SK-N-SH treated with all-trans-retinoic acid at 6 μM for 48 hours (cell line): Measurements from ENCODE around the gene MRPL19.
A peak's percentile ranks its signal among the peaks of the same experiment; 100 is the strongest.

Source experiments
- ATAC-seq: fragments of 200-7000 bp; cut with Tn5 transposase; 3 replicates; pipeline ENCODE4 v1.9.1; 2020; ENCODE audit warnings: mild to moderate bottlenecking, moderate library complexity
- ARNTL ChIP-seq: fragments of 450-650 bp; formaldehyde crosslinking; IDR thresholded peaks from 2 replicates; pipeline ENCODE4 v1.5.0; 2020; ENCODE audit warnings: low read depth, mild to moderate bottlenecking, moderate library complexity, borderline replicate concordance
- BACH2 ChIP-seq: fragments of 250-450 bp; sonication (Bioruptor Pico); IDR thresholded peaks from 2 replicates; pipeline ENCODE4 v1.9.0; 2021; ENCODE audit warnings: mild to moderate bottlenecking, borderline replicate concordance
- CREB5 ChIP-seq: fragments of 250-450 bp; sonication (Bioruptor Pico); IDR thresholded peaks from 2 replicates; pipeline ENCODE4 v1.5.1; 2020; ENCODE audit warnings: low read depth, mild to moderate bottlenecking, moderate library complexity
- CSDC2 ChIP-seq: fragments of 250-450 bp; sonication (Bioruptor Pico); IDR thresholded peaks from 2 replicates; pipeline ENCODE4 v1.5.0; 2020; ENCODE audit warnings: mild to moderate bottlenecking, moderate library complexity
- CSRNP3 ChIP-seq: fragments of 250-450 bp; sonication (Bioruptor Pico); IDR thresholded peaks from 2 replicates; pipeline ENCODE4 v1.5.1; 2021; ENCODE audit warnings: mild to moderate bottlenecking, moderate library complexity
- GLIS3 ChIP-seq: fragments of 250-450 bp; sonication (Bioruptor Pico); IDR thresholded peaks from 2 replicates; pipeline ENCODE4 v1.5.0; 2020; ENCODE audit warnings: mild to moderate bottlenecking, moderate library complexity
- ISL1 ChIP-seq: fragments of 250-450 bp; sonication (Bioruptor Pico); IDR thresholded peaks from 2 replicates; pipeline ENCODE4 v2.1.2; 2022; ENCODE audit warnings: mild to moderate bottlenecking, moderate library complexity
- OSR1 ChIP-seq: fragments of 250-450 bp; sonication (Bioruptor Pico); IDR thresholded peaks from 2 replicates; pipeline ENCODE4 v1.8.0; 2022; ENCODE audit warnings: moderate library complexity, mild to moderate bottlenecking, inconsistent platforms
- PATZ1 ChIP-seq: fragments of 250-450 bp; sonication (Bioruptor Pico); IDR thresholded peaks from 2 replicates; pipeline ENCODE4 v1.8.0; 2020; ENCODE audit warnings: mild to moderate bottlenecking, moderate library complexity, borderline replicate concordance
- POU6F1 ChIP-seq: fragments of 250-450 bp; sonication (Bioruptor Pico); IDR thresholded peaks from 2 replicates; pipeline ENCODE4 v1.8.0; 2021; ENCODE audit warnings: low read depth, mild to moderate bottlenecking, moderate library complexity, borderline replicate concordance
- PPARA ChIP-seq: fragments of 250-450 bp; sonication (Bioruptor Pico); IDR thresholded peaks from 2 replicates; pipeline ENCODE4 v1.5.0; 2020; ENCODE audit warnings: mild to moderate bottlenecking, borderline replicate concordance
- RARB ChIP-seq: fragments of 250-450 bp; sonication (Bioruptor Pico); IDR thresholded peaks from 2 replicates; pipeline ENCODE4 v1.8.0; 2021; ENCODE audit warnings: mild to moderate bottlenecking, moderate library complexity
- SNAI2 ChIP-seq: fragments of 250-450 bp; sonication (Bioruptor Pico); IDR thresholded peaks from 2 replicates; pipeline ENCODE4 v1.5.0; 2020; ENCODE audit warnings: mild to moderate bottlenecking, moderate library complexity
- TCF4 ChIP-seq: fragments of 250-450 bp; sonication (Bioruptor Pico); IDR thresholded peaks from 2 replicates; pipeline ENCODE4 v1.8.0; 2021; ENCODE audit warnings: mild to moderate bottlenecking, moderate library complexity, borderline replicate concordance
- TOX ChIP-seq: fragments of 250-450 bp; sonication (Bioruptor Pico); IDR thresholded peaks from 2 replicates; pipeline ENCODE4 v1.8.0; 2021; ENCODE audit warnings: mild to moderate bottlenecking, moderate library complexity, borderline replicate concordance
- TSHZ2 ChIP-seq: fragments of 250-450 bp; sonication (Bioruptor Pico); IDR thresholded peaks from 2 replicates; pipeline ENCODE4 v1.5.0; 2020; ENCODE audit warnings: mild to moderate bottlenecking, moderate library complexity
- ZC3H10 ChIP-seq: fragments of 250-450 bp; sonication (Bioruptor Pico); IDR thresholded peaks from 2 replicates; pipeline ENCODE4 v1.5.1; 2021; ENCODE audit warnings: mild to moderate bottlenecking, moderate library complexity
- ZFP30 ChIP-seq: fragments of 450-650 bp; formaldehyde crosslinking; IDR thresholded peaks from 2 replicates; pipeline ENCODE4 v1.5.0; 2022; ENCODE audit warnings: mild to moderate bottlenecking, moderate library complexity
- ZNF565 ChIP-seq: fragments of 450-650 bp; formaldehyde crosslinking; conservative IDR thresholded peaks from 2 replicates; pipeline ENCODE4 v1.5.0; 2020; ENCODE audit warnings: low read depth, mild to moderate bottlenecking, moderate library complexity
- ZNF70 ChIP-seq: fragments of 450-650 bp; formaldehyde crosslinking; IDR thresholded peaks from 2 replicates; pipeline ENCODE4 v1.5.0; 2020; ENCODE audit warnings: mild to moderate bottlenecking, moderate library complexity

MRPL19 gene

GRCh38 chr2:75603477-75603876, 43.1 kb upstream of the MRPL19 start (continued):
- TF ChIP-seq BACH2 (CRISPR knock-in tag) (no peak), ISL1 (CRISPR knock-in tag) (no peak)
- TF ChIP-seq, all 23 proteins: peak for 0

- TF ChIP-seq POU6F1 (CRISPR knock-in tag) (no peak), CREB5 (CRISPR knock-in tag) (no peak), SNAI2 (CRISPR knock-in tag) (no peak), ZNF565 (no peak), ZC3H10 (CRISPR knock-in tag) (no peak), PPARA (CRISPR knock-in tag) (no peak), TOX (CRISPR knock-in tag) (no peak), GLIS3 (no peak), TCF4 (CRISPR knock-in tag) (no peak), ZFP30 (no peak), CSRNP3 (CRISPR knock-in tag) (no peak)
- ATAC-seq, result no peak
These were observed 42.1 kb upstream of the MRPL19 start for GRCh38 chr2:75604484-75604883.

GRCh38 chr2:75605770-75606529, 40.6 kb upstream of the MRPL19 start:
- no peak for TF ChIP-seq RARB
- no peak for TF ChIP-seq ISL1 (CRISPR knock-in tag)
- TF ChIP-seq TCF4 (CRISPR knock-in tag), result no peak
- no peak for TF ChIP-seq ZFP30
- TF ChIP-seq CSRNP3 (CRISPR knock-in tag), result no peak
- TF ChIP-seq TSHZ2 (CRISPR knock-in tag), result no peak
- TF ChIP-seq ZNF70, result no peak
- TF ChIP-seq GLIS3, result no peak
- TF ChIP-seq BACH2 (CRISPR knock-in tag), result no peak
- no peak for TF ChIP-seq CSDC2 (CRISPR knock-in tag)
- no peak for TF ChIP-seq PATZ1 (CRISPR knock-in tag)
- no peak for TF ChIP-seq ARNTL
- TF ChIP-seq OSR1 (CRISPR knock-in tag), result no peak
- TF ChIP-seq SNAI2 (CRISPR knock-in tag), result no peak
- TF ChIP-seq POU6F1 (CRISPR knock-in tag), result no peak
- no peak for TF ChIP-seq TOX (CRISPR knock-in tag)
- TF ChIP-seq ZNF565, result no peak
- ATAC-seq, result peak; percentile 84
